ENCODE data around the gene TUT4.

Gene TUT4

GRCh38 chr1:52402860-52403240, 150.0 kb downstream of the TUT4 start:
- no peak for DNase-seq

- no peak for DNase-seq
These were observed 152.8 kb downstream of the TUT4 start for GRCh38 chr1:52400131-52400530.

GRCh38 chr1:52399629-52400028, 153.3 kb downstream of the TUT4 start:
- no peak for DNase-seq

- no peak for DNase-seq
These were observed 159.7 kb downstream of the TUT4 start for GRCh38 chr1:52393174-52393573.

- no peak for DNase-seq
These were observed 166.4 kb downstream of the TUT4 start for GRCh38 chr1:52386458-52386857.

- no peak for DNase-seq
These were observed 167.5 kb downstream of the TUT4 start for GRCh38 chr1:52385376-52385775.
